Measurements from ENCODE around the gene SRSF9.

- no peak for TF ChIP-seq CTCF (IDR thresholded peaks at IDR 0.05; ENCODE audit: low read length)
- no peak for TF ChIP-seq EZH2phosphoT487 (IDR thresholded peaks at IDR 0.05; ENCODE audit: low read length)
These were observed 31.0 kb upstream of the SRSF9 start for GRCh38 chr12:120500581-120500980.
